D341Med (cell line): Measurements from ENCODE around the gene EVL.
"Not testable (repeated sequence)": the region's sequence is repeated elsewhere in the genome, so short reads cannot be mapped to it uniquely, and the experiment has no call there.

ENCODE experiments used
- DNase-seq: peaks from one replicate; pipeline ENCODE4 v3.0.0; 2012; ENCODE audit warnings: low spot score

Gene EVL, protein sequence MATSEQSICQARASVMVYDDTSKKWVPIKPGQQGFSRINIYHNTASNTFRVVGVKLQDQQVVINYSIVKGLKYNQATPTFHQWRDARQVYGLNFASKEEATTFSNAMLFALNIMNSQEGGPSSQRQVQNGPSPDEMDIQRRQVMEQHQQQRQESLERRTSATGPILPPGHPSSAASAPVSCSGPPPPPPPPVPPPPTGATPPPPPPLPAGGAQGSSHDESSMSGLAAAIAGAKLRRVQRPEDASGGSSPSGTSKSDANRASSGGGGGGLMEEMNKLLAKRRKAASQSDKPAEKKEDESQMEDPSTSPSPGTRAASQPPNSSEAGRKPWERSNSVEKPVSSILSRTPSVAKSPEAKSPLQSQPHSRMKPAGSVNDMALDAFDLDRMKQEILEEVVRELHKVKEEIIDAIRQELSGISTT

GRCh38 chr14:100065111-100065871 is at the start of gene EVL:
Gene EVL, plus strand, starts transcription at chr14:100065422. Its CDS starts 79 bp downstream, at chr14:100065501.
- DNase-seq: no peak

GRCh38 chr14:100017553-100017952 is 47.7 kb upstream of the EVL start:
- DNase-seq: no peak

- no peak for DNase-seq
Observed at GRCh38 chr14:100018054-100018453, 47.2 kb upstream of the EVL start.

DNA sequence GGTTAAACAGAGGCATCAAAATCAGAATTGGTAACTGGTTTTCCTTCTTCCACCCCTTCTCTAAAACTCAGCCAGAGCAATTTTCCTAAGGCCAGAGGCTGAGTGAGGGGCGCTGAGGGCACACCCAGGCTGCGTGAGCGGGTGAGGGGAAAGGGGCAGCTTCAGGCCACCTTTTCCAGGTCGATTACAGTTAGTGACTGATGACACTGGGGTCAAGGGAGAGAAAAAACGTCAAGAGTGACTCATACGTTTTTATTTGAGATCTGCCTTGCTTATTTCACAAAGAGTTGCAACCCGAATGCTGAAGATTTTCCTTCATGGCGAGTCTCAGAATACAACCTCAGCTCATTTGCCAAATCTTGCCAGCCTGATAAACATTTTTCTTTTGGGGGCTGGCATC is 46.7 kb upstream of the EVL start:
- no peak for DNase-seq

- DNase-seq: peak; percentile 79
Observed at GRCh38 chr14:100019156-100019744, 46.0 kb upstream of the EVL start.

DNA sequence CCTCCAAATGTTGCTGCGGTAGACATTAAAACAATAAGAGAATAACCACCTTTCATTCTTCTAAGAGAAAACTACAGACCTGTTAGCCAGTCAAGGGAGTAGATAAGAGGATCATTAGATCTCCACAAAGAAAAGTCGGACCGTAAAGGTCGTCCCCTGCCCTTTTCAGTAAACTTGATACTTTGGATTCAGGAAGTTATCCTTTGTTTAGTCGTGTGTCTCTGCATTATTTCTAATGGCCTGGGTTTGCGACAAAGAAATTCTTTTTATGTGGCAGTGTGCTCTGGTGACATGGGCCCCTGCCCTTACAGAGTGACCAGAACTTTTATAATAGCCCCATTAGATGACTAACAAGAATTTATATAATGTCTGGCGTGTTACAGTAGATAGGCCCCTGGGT is 44.6 kb upstream of the EVL start:
- no peak for DNase-seq

DNA sequence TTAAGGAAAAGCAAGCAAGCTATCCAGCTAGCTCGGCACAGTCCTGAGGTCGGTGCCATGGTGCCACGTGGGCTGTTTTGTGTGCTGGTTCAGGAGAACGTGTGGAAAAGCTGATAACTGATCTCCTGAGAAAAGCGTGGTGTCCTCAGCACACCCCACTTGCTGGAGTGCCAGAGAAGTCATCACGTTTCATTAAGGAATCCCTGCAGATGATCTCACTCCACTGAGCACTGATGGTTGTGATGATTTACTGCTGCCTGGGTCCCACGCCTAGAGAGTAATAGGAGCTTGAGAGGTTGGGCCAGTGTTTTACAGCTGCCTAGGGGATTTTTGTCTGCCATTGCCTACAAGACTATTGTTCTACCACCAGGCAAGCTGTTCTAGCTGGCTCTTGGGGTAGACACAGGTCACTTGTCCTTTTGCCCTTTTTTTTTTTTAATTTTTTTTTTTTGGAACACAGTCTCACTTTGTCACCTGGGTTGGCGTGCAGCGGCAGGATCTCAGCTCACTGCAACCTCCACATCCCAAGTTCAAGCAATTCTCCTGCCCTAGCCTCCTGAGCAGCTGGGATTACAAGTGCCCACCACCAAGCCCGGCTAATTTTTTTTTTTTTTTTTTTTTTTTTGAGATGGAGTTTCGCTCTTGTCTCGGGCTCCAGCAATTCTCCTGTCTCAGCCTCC is 42.3 kb upstream of the EVL start:
- no peak for DNase-seq

DNA sequence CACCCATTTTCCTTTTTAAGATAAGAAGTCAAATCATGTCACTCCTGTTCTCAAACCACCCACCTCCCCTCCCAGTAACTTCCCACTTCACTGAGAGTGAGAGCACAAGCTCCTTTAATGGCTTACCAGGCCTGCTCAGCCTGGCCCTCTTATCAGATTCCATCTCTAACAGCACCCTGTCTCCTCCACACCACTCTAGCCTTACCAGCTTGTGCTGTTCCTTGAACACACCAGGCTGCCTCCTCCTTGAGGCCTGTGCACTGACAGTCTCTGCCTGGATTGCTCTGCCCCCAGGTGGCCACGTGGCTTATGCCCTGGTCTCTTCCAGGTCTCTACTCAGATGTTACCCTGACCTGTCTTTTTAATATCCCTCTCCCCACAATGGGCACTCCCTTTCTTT is 40.1 kb upstream of the EVL start:
- DNase-seq: peak; percentile 71

DNA sequence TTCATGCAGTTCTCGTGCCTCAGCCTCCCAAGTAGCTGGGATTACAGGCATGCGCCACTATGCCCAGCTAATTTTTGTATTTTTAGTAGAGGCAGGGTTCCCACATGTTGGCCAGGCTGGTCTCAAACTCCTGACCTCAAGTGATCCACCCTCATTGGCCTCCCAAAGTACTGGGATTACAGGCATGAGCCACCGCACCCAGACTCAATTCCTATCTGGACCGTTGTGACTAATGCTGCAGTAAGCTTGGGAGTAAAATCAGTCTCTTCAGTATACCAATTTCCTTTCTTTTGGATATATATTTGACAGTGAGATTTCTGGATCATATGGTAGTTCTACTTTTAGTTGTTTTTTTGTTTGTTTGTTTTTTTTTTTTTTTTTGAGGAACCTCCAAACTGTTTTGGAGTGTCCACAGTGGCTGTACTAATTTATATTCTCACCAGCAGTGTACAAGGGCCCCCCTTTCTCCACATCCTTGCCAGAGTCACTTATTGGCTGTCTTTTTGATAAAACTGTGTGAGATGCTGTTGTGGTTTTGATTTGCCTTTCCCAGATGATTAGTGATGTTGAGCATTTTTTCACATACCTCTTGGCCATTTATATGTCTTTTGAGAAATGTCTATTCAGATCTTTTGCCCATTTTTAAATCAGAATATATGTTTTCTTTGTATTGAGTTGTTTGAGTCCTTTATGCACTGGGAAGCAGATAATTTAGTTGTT is 37.3 kb upstream of the EVL start:
- DNase-seq: no peak

DNA sequence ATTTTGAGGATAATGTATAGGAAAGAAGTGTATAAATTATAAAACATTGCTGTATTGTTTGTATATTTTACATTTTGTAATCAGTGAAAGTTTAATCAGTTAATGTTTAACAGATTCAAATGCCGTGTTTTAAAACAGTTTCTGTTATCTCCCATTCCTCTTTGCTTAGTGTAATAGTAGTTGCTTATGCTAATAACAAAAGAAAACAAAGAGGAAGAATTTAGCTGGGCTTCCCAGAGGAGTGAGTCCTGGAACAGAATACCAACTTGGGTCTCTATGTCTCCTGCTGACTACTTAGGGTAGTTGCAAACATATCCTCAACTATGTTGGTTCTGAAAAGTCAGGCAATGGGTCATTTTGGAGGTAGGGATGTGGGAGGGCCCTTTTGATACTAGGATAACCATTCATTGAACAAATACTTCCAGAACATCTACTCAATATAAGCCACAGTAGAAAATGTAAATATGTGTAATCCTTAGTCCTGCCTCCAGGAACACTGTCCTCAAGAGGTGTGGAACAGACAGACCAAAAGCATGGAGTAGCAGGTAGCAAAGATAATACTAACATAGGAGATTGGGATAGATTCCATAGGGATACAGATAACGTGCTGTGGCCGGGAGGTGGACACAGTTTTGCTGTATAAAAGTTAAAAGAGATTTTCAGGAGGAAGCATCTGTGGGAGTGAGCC is 36.1 kb upstream of the EVL start:
- DNase-seq: no peak

DNA sequence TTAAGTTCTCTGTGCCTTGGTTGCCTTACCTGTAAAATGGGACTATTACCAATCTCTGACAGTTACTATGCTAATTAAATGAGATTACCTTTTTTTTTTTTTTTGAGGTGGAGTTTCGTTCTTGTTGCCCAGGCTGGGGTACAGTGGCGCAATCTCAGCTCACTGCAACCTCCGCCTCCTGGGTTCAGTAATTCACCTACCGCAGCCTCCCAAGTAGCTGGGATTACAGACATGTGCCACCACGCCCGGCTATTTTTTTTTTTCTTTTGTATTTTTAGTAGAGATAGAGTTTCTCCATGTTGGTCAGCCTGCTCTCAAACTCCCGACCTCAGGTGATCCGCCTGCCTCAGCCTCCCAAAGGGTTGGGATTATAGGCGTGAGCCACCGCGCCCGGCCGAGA is 35.2 kb upstream of the EVL start:
- not testable (repeated sequence) for DNase-seq

DNA sequence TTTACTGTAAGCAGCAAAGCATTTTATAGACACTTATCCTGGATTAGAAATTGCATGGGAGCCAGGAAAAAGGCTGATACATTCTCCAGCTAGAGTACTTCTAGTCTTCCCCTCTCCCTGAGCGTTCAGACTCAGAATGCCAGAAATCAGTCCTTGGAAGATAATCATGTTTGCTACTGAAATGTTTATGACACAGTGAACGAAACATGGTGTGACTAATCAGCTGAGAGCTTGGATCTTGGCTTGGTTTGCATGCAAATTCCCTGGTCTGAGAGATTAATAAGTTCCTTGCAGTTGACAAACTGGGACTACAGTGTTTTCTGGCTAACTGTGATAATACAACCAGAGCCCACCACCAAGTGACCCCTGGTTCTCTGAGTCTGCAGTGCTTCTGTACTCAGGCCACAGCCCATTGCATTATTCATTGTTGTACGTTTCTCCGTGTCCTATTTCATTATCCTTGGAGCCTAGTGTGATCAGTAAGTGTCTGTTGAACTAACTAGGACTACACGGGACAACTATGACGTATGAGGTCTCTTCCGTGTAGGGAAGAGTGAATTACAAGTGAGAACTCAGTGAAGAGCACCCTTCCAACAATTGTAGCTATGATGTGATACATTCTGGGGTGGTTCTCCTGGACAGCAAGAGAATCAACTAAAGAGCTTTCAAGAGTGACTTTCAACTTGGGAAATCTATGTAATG is 34.6 kb upstream of the EVL start:
- no peak for DNase-seq

- no peak for DNase-seq
Observed at GRCh38 chr14:100031506-100032281, 33.5 kb upstream of the EVL start.

- DNase-seq: no peak
Observed at GRCh38 chr14:100032738-100033137, 32.5 kb upstream of the EVL start.

DNA sequence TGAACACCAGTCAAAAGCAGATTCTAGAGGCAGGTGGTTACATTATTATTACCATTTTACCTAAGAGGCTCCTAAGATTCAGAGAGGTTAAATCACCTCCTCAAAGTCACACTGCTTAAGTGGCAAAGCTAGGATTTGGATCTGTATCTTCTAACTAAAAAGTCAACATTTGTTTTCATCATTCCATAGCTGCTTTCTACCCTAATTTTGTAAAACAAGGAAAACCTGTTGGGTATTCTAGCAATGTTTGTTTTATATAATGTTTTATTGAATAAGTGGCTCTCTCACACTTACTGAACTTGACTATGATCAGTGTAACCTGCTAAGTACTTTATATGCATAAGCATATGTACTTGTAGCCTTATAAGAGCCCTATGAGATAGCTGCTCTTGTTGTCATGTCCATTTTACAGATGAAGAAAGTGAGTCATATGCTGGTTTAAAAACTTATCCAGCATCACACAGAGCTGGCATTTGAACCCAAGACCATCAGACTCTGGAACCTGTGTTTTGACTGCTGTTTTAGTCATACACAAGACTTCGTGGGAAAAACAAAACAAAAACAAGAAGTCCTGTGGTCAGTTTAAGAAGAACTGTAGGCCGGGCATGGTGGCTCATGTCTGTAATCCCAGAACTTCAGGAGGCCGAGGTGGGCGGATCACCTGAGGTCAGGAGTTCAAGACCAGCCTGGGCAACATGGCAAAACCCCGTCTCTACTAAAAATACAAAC is 31.7 kb upstream of the EVL start:
- DNase-seq: no peak

DNA sequence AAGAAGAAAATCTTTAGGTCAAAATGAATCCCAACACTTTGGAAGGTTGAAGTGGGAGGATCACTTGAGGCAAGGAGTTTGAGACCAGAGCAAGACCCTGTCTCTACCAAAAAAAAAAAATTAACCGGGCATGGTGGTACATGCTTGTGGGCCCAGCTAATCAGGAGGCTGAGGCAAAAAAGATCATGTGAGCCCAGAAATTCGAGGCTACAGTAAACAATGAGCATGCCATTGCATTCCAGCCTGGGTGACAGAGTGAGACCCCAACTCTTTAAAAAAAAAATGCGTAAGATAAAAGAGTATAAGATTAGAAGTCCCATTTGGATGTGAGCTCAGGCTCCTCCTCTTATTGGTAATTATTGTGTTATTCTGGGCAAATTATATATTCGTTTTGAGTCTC is 30.8 kb upstream of the EVL start:
- no peak for DNase-seq

- DNase-seq: no peak
Observed at GRCh38 chr14:100034961-100035500, 30.2 kb upstream of the EVL start.

DNA sequence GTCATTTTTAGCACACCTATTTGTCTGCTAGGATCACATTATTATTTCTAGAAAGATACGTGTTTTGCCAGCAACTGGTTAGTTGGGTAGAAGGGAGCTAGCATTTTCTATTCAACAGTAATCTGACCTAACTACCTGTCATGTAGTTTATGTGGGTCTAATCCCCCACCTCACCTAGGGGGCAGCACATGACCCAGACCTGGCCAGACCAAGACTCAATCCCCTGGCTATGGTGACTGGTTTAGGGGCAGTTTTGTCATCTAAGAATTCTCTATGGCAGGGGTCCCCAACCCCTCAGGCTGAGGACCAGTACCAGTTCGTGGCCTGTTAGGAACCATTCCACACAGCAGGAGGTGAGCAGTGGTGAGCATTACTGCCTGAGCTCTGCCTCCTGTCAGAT is 29.5 kb upstream of the EVL start:
- no peak for DNase-seq

DNA sequence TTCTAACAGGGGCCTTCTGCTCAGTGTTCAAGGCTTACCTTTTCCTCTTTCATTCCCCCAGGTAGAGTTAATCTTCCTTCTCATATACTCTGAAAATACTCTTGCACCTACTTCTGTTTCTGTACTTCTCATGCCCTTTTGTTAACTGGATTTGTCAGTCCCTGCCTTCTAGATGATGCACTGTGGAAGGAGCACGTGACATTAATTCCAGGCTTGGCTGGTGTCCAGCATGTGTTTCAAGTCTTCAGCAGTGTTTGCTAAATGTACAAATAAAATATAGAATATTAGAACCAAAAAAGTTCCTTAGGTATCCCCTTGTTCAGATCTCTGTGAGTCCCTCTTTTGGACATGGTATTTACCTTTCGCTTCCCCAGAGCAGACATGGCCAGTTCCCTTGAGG is 27.9 kb upstream of the EVL start:
- no peak for DNase-seq
